GM12872 (cell line): ENCODE data around the gene PRMT9.

ENCODE experiments used
- TF ChIP-seq, protein P1 (sequence below): IDR thresholded peaks from 3 replicates; pipeline ENCODE4 v1.5.1; 2011; ENCODE audit warnings: low read depth, mild to moderate bottlenecking, low read length, moderate library complexity; ENCODE audit not compliant: insufficient read depth

PRMT9 gene

DNA sequence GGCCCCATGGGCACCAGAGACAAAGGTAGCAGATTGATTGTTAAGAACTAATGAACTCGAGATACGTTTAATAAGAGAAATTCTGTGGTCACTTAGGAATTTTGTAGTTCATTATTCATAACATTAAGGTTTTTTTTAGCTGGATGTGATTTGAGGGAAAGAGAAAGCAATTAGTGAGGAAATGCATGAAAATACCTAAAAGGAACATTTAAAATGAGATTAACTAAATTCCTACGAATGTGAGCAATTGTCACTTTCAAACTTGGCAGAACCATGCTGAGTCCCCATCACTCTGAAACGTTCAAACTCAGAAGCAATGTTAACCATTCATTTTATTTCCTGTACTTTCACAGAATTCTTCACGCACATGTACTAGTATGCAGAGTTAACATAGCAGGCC lies 5.9 kb downstream of the PRMT9 start:
- TF ChIP-seq, protein P1, sequence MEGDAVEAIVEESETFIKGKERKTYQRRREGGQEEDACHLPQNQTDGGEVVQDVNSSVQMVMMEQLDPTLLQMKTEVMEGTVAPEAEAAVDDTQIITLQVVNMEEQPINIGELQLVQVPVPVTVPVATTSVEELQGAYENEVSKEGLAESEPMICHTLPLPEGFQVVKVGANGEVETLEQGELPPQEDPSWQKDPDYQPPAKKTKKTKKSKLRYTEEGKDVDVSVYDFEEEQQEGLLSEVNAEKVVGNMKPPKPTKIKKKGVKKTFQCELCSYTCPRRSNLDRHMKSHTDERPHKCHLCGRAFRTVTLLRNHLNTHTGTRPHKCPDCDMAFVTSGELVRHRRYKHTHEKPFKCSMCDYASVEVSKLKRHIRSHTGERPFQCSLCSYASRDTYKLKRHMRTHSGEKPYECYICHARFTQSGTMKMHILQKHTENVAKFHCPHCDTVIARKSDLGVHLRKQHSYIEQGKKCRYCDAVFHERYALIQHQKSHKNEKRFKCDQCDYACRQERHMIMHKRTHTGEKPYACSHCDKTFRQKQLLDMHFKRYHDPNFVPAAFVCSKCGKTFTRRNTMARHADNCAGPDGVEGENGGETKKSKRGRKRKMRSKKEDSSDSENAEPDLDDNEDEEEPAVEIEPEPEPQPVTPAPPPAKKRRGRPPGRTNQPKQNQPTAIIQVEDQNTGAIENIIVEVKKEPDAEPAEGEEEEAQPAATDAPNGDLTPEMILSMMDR = no peak

DNA sequence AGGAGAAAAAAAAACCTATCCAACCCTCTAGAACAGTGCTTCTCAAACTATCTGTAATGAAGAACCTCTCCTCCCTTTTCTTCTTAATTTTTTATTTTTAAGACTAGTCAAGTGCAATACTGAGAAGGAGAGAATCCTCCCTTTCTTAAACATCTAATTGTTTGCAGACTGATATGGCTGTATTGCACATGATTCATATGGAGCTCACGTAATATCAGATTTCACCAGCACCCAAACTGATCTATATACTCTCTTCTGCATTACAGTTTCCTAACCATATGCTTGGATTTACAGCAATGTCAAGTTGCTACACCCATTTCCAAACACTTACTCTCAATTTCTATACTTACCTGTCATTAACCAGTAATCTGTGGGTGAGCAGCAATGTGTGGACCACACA lies 9.5 kb downstream of the PRMT9 start:
- TF ChIP-seq, protein P1 = no peak

DNA sequence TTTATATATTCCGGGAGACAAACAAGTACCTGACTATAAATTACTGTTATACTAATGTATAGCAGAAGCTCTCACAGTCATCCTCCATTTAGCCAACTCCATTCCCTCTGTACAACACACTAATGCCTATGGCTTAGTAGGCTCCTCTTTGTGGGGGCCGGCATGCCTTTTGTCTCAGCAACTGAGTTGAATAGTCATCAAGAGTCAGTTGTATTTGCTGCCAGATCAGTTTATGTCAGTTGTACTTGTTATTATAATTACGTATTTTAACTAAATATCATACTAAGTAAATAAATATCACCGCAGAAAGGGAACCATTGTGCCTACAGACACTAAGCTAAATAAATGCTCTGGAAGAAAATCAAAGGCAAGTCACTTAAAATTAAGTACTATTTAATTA lies 9.9 kb downstream of the PRMT9 start:
- TF ChIP-seq, protein P1 = no peak

DNA sequence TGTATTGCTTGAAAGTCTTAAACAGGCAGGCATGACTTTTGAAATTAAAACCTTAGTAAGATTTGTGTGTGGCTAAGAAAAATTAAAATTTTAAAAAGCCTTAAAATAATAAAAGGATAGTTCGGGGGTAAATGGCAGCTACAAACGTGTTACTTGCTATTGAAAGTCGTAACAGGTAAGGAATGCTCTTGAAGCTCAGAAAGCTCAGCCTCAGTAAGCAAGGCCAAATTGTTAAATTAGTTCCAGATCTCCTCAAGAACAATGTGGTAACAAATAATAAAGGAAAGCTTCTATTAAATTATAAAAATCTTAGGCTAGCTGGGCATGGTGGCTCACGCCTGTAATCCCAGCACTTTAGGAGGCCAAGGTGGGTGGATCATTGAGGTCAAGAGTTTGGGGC lies 25.5 kb downstream of the PRMT9 start:
- TF ChIP-seq, protein P1 = no peak

DNA sequence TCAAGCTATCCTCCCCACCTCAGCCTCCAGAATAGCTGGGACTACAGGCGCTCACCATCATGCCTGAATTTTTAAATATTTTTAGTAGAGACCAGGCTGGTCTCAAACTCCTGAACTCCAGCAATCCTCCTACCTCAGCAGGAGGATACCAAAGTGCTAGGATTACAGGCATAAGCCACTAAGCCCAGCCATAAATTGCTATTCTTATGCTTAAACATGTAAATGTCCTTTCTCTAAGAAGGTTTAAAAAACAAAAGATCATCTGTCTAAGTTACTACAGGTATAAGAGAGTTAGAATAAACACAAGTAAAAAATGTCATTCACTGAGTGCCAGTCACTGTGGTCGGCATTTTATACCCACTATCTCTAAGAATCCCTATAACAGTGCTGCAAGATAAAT lies 28.3 kb downstream of the PRMT9 start:
- TF ChIP-seq, protein P1 = no peak

DNA sequence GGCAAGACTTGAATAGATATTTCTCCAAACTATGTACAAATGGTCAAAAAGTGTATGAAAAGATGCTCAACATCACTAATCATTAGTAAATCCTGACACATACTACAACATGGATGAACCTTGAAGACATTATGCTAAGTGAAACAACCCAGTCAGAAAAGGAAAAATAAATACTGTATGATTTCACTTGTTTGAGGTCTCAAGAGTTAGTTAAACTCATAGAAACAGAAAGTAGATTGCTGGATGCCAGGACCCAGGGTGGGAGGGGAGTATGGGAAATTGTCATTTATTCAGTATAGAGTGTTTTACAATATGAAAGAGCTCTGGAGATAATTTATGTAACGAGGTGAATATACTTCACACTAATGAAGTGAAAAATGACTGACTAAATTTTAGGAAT lies 32.4 kb downstream of the PRMT9 start:
- TF ChIP-seq, protein P1 = no peak

DNA sequence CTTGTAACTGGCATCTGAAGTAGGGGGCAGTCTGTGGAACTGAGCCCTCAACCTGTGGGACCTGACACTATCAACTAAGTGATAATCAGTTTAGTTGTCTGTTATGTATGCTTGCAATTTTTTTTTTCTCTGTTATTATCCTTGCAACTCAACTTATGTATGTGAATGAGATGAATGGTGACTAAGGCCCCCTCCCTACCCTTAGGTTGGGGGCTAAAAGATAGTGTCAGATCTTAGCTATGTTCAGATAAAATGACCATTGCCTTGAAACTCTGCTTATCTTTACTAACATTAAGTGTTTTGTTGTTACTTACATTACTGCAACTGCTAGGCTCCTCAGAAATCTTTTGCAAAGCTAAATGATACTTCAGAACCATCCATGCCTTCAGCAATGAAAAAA lies 35.3 kb downstream of the PRMT9 start:
- TF ChIP-seq, protein P1 = no peak

DNA sequence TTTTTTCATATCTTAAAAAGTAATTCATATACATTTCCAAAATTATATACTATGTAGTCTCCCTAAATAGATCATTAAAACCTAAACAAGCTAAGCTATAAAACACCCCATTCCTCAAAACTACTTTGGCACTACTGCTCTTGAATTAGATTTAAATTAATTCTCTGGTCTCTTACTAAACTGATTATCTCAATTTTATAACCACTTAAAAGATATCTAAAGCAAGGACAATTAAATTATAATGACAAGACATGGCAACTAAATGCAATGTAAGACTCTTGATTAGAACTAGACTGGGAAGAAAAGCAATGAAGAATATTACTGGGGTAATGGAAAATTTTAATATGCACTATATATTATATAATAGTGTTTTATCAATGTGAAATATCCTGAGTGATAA lies 38.9 kb downstream of the PRMT9 start:
- TF ChIP-seq, protein P1 = no peak
